OCI-M2 (cell line): ENCODE measurements around the gene ARL3.
A peak's percentile ranks its signal among the peaks of the same experiment; 100 is the strongest.

Experiments
- DNase-seq: peaks from one replicate; lab custom pipeline; 2025; ENCODE audit not compliant: unreplicated experiment; lab: John Stamatoyannopoulos, UW

Gene ARL3

GRCh38 chr10:102641880-102642735 is 72.1 kb downstream of the ARL3 start:
- peak; percentile 76 for DNase-seq

- DNase-seq: no peak
Observed at GRCh38 chr10:102641402-102641801, 72.8 kb downstream of the ARL3 start.

- DNase-seq: no peak
Observed at GRCh38 chr10:102639537-102639936, 74.7 kb downstream of the ARL3 start.

GRCh38 chr10:102635377-102635776 is 78.8 kb downstream of the ARL3 start:
- DNase-seq: no peak

GRCh38 chr10:102634686-102635085 is 79.5 kb downstream of the ARL3 start:
- DNase-seq: no peak

- DNase-seq: no peak
Observed at GRCh38 chr10:102633848-102634247, 80.3 kb downstream of the ARL3 start.

- DNase-seq: no peak
Observed at GRCh38 chr10:102633287-102633686, 80.9 kb downstream of the ARL3 start.

GRCh38 chr10:102632394-102633111 is 81.6 kb downstream of the ARL3 start:
- no peak for DNase-seq

GRCh38 chr10:102631525-102632393 is 82.4 kb downstream of the ARL3 start:
- no peak for DNase-seq

- no peak for DNase-seq
Observed at GRCh38 chr10:102630663-102631062, 83.5 kb downstream of the ARL3 start.

GRCh38 chr10:102629661-102630614 is 84.3 kb downstream of the ARL3 start:
- no peak for DNase-seq

GRCh38 chr10:102628451-102628911 is 85.7 kb downstream of the ARL3 start:
- no peak for DNase-seq

- no peak for DNase-seq
Observed at GRCh38 chr10:102627736-102628293, 86.4 kb downstream of the ARL3 start.

- DNase-seq: no peak
Observed at GRCh38 chr10:102627291-102627735, 86.9 kb downstream of the ARL3 start.

- DNase-seq: no peak
Observed at GRCh38 chr10:102626026-102626685, 88.0 kb downstream of the ARL3 start.

- DNase-seq: no peak
Observed at GRCh38 chr10:102624751-102625645, 89.2 kb downstream of the ARL3 start.

- no peak for DNase-seq
Observed at GRCh38 chr10:102624094-102624493, 90.1 kb downstream of the ARL3 start.
